T follicular helper cell (primary cell): ENCODE data around the gene ATCAY.
"Not testable (repeated sequence)": the region's sequence is repeated elsewhere in the genome, so short reads cannot be mapped to it uniquely, and the experiment has no call there.

ENCODE experiments used
- DNase-seq: peaks from one replicate; pipeline ENCODE4 v3.0.0-alpha.2; 2020; ENCODE audit warnings: low read depth

ATCAY gene

DNA sequence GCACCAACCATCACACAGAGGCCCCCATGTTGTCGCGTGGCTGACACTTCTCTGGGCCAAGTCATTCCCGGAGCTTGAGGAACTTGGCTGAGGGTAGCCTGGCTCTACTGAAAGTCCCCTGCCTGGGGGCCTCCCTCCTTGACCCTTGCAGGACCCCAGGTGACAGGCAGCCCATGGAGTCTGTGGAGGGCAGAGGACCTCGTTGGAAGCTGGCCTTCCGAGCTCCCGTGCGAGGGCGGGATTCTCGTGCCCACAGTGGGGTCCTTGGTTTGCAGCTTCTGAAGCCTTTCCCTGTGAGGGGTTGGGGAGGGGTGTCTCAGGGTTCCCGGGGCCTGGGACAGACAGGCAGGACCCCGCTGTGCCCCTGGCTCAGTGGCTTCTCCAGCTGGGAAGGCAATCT lies 68.8 kb downstream of the ATCAY start:
- DNase-seq = no peak

DNA sequence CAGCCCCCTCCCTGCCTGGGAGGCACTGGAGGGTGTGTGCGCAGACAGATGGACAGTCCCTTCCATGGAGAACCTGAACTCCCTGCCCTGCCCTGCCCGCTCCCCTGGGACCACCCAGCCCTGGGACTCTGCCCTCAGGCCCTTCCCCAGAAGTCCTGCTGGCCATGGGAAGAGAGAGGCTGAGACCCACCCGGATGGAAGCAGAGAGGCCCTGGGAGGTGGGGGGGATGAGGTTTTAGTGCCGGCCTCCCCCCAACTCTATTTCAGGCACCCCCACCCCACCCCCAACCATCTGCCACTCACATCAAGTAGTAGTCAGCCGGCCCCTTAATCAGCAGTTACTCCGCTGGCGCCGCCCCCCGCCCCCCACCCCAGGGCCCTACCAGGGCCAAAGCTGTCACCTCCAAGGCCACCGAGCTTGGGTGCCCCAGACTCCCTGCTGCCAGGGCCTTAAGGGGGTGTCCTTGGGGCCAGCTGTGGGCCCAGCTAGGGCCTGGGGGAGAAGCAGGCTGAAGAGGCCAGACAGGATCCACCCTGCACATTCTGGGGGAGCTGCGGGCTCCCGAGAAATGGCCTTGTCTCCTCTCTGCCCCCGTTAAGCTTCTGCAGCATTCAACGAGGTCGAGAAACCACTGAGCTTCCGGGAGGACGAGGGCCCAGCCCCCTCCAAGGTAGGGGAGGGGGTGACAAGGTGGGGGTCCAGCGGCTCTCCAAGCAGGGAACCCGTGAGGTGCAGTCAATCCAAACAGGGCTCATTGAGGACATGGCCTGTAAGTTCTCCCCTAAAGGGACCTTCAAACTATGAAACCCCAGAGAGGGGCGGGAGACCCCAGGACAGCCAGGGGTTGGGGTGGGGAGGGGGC lies 69.7 kb downstream of the ATCAY start:
- DNase-seq = no peak

GRCh38 chr19:3950871-3951861 lies 70.7 kb downstream of the ATCAY start:
- no peak for DNase-seq

DNA sequence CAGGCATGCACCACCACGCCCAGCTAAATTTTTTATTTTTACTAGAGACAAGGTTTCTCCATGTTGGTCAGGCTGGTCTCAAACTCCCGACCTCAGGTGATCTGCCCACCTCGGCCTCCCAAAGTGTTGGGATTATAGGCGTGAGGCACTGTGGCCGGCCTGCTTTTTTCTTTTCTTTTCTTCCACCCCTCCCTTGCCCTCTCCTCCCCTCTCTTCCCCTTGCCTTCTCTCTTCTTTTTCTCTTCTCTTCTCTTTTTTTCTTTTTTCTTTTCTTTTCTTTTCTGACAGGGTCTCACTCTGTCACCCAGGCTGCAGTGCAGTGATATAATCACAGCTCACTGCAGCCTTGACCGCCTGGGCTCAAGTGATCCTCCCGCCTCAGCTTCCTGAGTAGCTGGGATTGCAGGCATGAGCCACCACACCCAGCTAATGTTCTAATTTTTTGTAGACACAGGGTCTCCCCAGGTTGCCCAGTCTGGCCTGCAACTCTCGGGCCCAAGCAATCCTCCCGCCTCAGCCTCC lies 72.3 kb downstream of the ATCAY start:
- DNase-seq = not testable (repeated sequence)

DNA sequence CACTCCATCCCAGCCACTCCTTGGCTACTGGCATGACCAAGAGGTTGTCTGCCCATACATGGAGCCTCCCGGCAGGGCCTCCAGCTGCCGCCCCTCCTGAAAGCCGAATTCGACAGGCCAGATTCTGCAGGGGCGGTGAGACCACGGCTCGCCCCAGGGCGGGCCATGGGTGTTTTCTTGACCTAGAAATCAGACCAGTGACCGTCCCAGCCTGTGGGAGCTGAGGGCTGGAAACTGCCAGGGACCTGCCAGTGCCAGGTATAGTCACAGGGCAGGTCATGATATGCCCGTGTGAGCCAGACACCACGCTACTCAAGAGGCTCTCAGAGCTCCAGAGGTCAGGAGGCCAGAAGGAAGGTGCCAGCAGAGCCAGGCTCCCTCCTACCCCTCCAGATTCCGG lies 73.6 kb downstream of the ATCAY start:
- no peak for DNase-seq

GRCh38 chr19:3955276-3955675 lies 74.8 kb downstream of the ATCAY start:
- DNase-seq = not testable (repeated sequence)

DNA sequence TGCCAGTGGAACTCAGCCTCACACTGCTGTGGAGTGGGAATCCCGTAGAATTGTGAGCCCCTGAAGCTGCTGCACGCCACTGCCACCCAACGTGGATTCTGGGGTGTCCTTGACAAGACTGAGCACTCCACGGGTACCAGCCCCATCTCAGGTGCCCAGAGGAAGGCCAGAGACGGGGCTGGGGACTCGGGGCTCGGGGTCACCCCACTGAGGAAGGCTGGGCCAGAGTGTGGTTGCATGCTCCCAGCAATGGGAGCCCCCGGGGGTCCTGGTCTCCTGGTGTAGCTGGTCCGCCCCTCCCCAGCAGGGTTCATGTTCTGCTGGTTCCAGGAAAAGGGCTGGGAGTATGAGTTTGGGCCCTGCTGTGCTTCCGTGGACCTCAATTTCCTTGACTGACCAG lies 75.2 kb downstream of the ATCAY start:
- no peak for DNase-seq

DNA sequence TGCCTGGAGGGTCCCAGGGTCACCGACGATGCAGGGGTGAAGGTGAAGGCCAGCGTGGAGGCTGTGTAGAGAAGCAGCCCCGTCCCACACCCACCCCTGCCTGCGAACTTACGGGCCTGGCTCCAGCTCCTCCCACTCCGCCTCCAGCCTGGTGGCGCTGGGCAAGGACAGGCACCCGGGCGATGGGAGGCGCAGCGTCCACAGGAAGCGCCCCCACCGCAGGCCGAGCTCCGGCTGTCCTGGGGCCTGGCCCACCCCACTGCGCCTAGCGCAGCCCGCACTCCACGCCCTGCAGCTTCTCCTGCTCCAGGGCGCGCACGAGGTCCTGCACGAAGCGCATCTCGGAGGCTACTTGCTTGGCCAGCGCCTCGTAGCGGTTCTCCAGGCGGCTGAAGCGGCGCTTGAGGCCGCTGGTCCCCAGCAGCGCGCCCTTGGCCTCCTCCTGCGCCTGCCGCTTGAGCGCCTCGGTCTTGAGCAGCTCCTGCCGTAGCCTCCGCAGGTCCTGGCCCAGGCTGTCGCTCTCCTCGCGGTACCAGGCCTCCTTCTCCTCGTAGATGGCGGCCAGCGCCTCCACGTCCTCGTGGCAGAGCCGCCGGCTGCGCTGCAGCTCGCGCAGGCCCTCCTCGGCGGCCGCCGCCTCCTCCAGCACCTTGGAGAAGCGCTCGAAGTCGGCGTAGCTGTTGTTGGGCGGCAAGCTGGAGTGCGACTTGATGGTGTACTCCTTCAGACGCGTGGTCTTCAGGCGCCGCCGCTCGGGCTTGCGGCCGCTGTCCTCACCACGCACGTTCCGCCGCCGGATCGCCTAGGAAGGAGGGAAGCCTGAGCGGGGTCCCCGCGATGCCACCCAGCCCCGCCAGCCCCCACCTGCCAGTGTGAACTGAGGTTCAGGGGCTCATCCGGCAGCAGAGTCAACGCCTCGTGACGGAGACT lies 78.6 kb downstream of the ATCAY start:
- no peak for DNase-seq

DNA sequence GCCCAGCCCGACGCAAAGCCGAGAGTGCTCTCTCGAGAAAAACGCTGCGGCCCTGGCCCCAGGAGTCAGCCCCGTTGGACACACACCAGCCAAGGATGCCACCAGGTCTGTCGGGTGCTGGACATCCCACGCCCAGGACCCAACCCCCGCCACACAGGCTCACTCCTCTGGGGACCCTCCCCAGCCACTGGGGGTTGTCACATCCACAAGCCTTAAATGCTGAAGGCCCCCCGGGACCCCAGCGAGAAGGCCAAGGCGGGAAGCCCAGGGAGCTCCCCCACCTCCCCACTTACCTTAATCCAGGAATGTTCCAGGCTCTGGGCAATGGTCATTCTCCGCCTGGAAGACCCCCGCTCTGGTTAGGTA lies 79.3 kb downstream of the ATCAY start:
- no peak for DNase-seq

- DNase-seq = no peak
Observed at GRCh38 chr19:3961007-3961406, 80.5 kb downstream of the ATCAY start.

DNA sequence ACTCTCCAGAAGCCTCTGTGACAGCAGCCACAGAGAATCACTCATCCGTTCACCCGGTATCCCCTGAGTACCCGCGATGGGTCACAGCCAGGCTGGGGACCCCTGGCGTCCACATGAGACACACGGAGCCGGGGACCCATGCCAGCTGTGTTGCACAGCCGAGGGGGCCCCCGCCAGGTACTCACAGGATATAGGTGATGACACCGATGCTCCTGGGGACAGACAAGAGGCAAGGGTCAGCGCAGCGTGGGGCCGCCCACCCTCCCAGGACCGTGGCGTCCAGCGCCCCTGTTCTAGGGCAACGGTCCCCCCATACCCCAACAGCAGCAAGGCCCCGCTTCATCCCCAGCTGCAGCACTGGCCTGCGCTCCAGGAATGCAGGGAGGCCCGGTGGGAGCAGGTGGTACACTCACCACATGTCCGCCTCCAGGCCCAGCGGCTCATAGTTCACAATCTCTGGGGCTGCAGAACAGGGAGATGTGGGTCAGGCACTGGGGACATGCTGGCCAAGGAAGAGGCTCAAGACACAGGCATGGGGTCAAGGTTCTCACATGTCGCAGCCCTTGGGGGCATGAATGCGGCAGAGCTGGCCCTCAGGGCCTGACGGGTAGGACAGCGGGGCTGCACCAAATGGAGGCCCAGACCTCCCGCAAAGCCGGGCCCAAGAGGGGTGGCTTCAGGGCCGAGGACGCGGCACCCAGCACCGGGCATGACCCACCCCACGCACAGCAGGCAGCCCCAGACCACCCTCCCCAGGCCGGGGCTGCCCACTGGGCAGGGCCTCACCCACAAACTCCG lies 83.2 kb downstream of the ATCAY start:
- no peak for DNase-seq

- no peak for DNase-seq
Observed at GRCh38 chr19:3964256-3965194, 84.0 kb downstream of the ATCAY start.

DNA sequence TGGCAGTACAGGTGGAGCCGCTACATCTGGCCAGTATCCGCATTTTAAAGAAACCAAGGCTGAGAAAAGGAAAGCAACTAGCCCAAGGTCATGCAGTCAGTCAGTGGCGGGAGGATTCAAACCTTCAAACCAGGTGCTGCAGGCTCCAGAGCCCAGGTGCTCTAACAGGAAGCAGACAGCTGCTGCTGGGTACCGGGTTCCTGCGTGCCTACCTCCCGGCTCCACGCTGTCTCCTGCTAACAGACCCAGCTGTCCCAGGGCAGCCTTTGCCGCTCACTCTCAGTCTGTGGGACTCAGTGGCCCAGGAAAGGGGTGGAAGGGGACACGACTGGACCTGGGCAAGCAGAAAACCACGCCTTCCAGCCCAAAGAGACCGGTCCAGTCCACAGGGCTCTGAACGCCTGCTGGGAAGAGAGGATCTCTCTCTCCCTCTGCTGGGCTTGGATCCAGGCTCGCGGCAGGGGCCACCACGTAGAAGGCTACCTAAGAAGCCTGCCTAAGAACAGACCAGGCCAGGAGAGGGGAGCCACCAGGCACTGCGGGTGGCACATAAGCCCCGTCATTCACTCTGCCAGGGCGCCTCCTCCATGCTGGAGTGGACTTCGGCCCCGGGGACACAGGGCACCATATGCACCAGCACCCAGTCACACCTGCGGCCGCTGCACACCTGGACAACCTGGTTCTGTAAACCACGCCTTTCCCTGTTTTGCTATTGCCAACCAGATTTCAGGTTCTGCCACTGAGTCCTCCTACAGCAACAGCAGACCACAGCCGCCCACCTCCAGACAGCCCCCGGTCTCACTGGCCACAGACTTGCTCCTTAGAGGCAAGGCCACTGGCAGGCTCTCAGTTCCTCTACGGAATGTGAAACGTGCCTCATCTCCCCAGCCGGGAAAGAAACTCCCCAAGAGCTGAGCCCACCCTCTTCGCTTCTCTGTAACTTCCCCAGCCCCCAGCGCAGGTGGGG lies 85.8 kb downstream of the ATCAY start:
- DNase-seq = no peak

DNA sequence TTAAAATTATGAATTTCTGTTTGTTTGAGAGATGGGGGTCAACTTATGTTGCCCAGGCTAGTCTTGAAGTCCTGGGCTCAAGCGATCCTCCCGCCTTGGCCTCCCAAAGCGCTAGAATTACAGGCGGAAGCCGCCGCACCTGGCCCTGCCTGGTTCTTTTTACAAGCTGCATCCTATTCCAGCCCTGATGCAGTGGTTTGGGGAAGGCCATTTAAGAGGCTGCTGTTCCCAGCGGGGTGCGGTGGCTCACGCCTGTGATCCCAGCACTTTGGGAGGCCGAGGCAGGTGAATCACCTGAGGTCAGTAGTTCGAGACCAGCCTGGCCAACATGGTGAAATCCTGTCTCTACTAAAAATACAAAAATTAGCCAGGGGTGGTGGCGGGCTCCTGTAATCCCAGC lies 87.5 kb downstream of the ATCAY start:
- DNase-seq = not testable (repeated sequence)

GRCh38 chr19:3968556-3969434 lies 88.3 kb downstream of the ATCAY start:
- no peak for DNase-seq

DNA sequence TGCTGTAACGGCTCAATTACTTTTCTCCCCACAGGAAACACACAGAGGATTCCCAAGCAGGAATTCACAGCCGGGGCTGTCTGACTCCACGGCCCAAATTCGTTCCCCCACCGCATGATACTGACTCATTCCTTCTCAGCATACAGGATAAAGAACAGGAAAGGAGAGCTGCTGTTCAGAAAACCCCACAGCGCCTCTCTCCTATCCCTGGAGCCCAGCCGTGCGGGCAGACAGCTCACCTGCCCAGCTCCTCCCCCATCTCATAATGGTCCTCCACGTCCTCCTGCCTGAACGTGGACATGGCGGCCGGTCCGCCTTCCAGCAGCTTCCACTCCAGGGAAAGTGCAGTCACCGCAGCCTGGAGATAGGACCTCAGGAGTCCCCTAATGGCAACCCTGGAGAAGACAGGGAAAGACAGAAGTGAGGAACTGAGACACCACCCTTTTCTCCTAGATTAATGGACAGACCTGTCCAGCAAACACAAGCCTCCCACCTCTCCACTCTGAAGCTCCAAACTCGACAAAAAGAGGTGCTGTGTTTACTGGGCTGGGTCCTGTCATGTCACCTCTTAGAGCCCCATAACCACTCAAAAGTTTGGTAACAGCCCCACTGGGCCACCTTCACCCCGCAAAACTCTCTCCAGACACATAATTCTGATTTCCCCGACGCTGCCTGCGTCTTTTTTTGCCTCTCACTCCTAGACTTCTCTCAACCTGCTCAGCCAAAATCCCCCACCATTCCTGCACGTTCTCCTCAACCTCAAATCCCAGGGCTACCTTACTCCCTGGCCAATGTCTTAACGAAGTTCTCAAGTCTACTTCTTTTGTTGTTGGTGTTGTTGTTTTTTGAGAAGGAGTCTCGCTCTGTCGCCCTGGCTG lies 89.2 kb downstream of the ATCAY start:
- DNase-seq = no peak
